ENCODE data around the gene COA1. TPM values are rescaled to one million over a fixed set of nuclear protein-coding genes. Genes with fewer than 3 reads are reported as not detected.

The COA1 gene
- total RNA-seq, 1 donor = 69.3 TPM

- peaks cover 23% of the 10 kb centered on the region for H3K9me3 ChIP-seq (ENCODE audit: low read depth, low read length)
- no peak overlapping the region for H3K4me3 ChIP-seq (ENCODE audit: low read length)
- peaks cover 14% of the 10 kb centered on the region for H3K4me1 ChIP-seq (ENCODE audit: insufficient read depth, low read length)
- no peaks in the 10 kb centered on the region for H3K27me3 ChIP-seq (ENCODE audit: insufficient read depth, low read length)
These were observed 59.8 kb downstream of the COA1 start for GRCh38 chr7:43669286-43670081.

- Histone ChIP-seq H3K4me3 (ENCODE audit: low read length) (no peak overlapping the region), H3K27me3 (ENCODE audit: insufficient read depth, low read length) (no peaks in the 10 kb centered on the region), H3K4me1 (ENCODE audit: insufficient read depth, low read length) (peaks cover 16% of the 10 kb centered on the region), H3K9me3 (ENCODE audit: low read depth, low read length) (peaks cover 19% of the 10 kb centered on the region)
These were observed 61.3 kb downstream of the COA1 start for GRCh38 chr7:43668035-43668434.

- no peaks in the 10 kb centered on the region for H3K27me3 ChIP-seq (ENCODE audit: insufficient read depth, low read length)
- H3K4me3 ChIP-seq (ENCODE audit: low read length) = no peak overlapping the region
- peaks cover 16% of the 10 kb centered on the region for H3K4me1 ChIP-seq (ENCODE audit: insufficient read depth, low read length)
- peaks cover 17% of the 10 kb centered on the region for H3K9me3 ChIP-seq (ENCODE audit: low read depth, low read length)
These were observed 62.4 kb downstream of the COA1 start for GRCh38 chr7:43666938-43667337.

- Histone ChIP-seq H3K27me3 (ENCODE audit: insufficient read depth, low read length) (no peaks in the 10 kb centered on the region), H3K9me3 (ENCODE audit: low read depth, low read length) (peaks cover 11% of the 10 kb centered on the region), H3K4me3 (ENCODE audit: low read length) (no peak overlapping the region), H3K4me1 (ENCODE audit: insufficient read depth, low read length) (peaks cover 19% of the 10 kb centered on the region)
These were observed 64.6 kb downstream of the COA1 start for GRCh38 chr7:43664681-43665080.

GRCh38 chr7:43660141-43660540 is 69.2 kb downstream of the COA1 start:
- no peaks in the 10 kb centered on the region for H3K9me3 ChIP-seq (ENCODE audit: low read depth, low read length)
- H3K4me3 ChIP-seq (ENCODE audit: low read length) = no peak overlapping the region
- peaks cover 21% of the 10 kb centered on the region for H3K4me1 ChIP-seq (ENCODE audit: insufficient read depth, low read length)
- H3K27me3 ChIP-seq (ENCODE audit: insufficient read depth, low read length) = no peaks in the 10 kb centered on the region

- H3K4me1 ChIP-seq (ENCODE audit: insufficient read depth, low read length) = peaks cover 19% of the 10 kb centered on the region
- H3K27me3 ChIP-seq (ENCODE audit: insufficient read depth, low read length) = no peaks in the 10 kb centered on the region
- H3K4me3 ChIP-seq (ENCODE audit: low read length) = no peak overlapping the region
- H3K9me3 ChIP-seq (ENCODE audit: low read depth, low read length) = no peaks in the 10 kb centered on the region
These were observed 69.8 kb downstream of the COA1 start for GRCh38 chr7:43659549-43659896.

- Histone ChIP-seq H3K27me3 (ENCODE audit: insufficient read depth, low read length) (no peaks in the 10 kb centered on the region), H3K4me3 (ENCODE audit: low read length) (no peak overlapping the region), H3K4me1 (ENCODE audit: insufficient read depth, low read length) (peaks cover 20% of the 10 kb centered on the region)
These were observed 70.4 kb downstream of the COA1 start for GRCh38 chr7:43658718-43659548.

GRCh38 chr7:43656997-43657396 is 72.3 kb downstream of the COA1 start:
- H3K27me3 ChIP-seq (ENCODE audit: insufficient read depth, low read length) = no peaks in the 10 kb centered on the region
- no peaks in the 10 kb centered on the region for H3K9me3 ChIP-seq (ENCODE audit: low read depth, low read length)
- H3K4me1 ChIP-seq (ENCODE audit: insufficient read depth, low read length) = peaks cover 39% of the 10 kb centered on the region
- H3K4me3 ChIP-seq (ENCODE audit: low read length) = no peak overlapping the region

More at GRCh38 chr7:43658718-43659548, 70.4 kb downstream of the COA1 start:
- no peaks in the 10 kb centered on the region for H3K9me3 ChIP-seq (ENCODE audit: low read depth, low read length)

GRCh38 chr7:43655584-43655983 is 73.7 kb downstream of the COA1 start:
- H3K4me1 ChIP-seq (ENCODE audit: insufficient read depth, low read length) = peaks cover 54% of the 10 kb centered on the region
- H3K27me3 ChIP-seq (ENCODE audit: insufficient read depth, low read length) = no peaks in the 10 kb centered on the region
- no peak overlapping the region for H3K4me3 ChIP-seq (ENCODE audit: low read length)
- no peaks in the 10 kb centered on the region for H3K9me3 ChIP-seq (ENCODE audit: low read depth, low read length)

GRCh38 chr7:43653891-43654504 is 75.3 kb downstream of the COA1 start:
- Histone ChIP-seq H3K9me3 (ENCODE audit: low read depth, low read length) (no peaks in the 10 kb centered on the region), H3K4me3 (ENCODE audit: low read length) (no peak overlapping the region), H3K27me3 (ENCODE audit: insufficient read depth, low read length) (no peaks in the 10 kb centered on the region), H3K4me1 (ENCODE audit: insufficient read depth, low read length) (peaks cover 58% of the 10 kb centered on the region)

GRCh38 chr7:43653466-43653865 is 75.9 kb downstream of the COA1 start:
- H3K9me3 ChIP-seq (ENCODE audit: low read depth, low read length) = no peaks in the 10 kb centered on the region
- H3K4me1 ChIP-seq (ENCODE audit: insufficient read depth, low read length) = peaks cover 57% of the 10 kb centered on the region
- H3K27me3 ChIP-seq (ENCODE audit: insufficient read depth, low read length) = no peaks in the 10 kb centered on the region
- H3K4me3 ChIP-seq (ENCODE audit: low read length) = no peak overlapping the region

GRCh38 chr7:43652364-43652763 is 77.0 kb downstream of the COA1 start:
- Histone ChIP-seq H3K4me1 (ENCODE audit: insufficient read depth, low read length) (peaks cover 68% of the 10 kb centered on the region), H3K4me3 (ENCODE audit: low read length) (no peak overlapping the region), H3K27me3 (ENCODE audit: insufficient read depth, low read length) (no peaks in the 10 kb centered on the region)

GRCh38 chr7:43650457-43651052 is 78.8 kb downstream of the COA1 start:
- no peaks in the 10 kb centered on the region for H3K9me3 ChIP-seq (ENCODE audit: low read depth, low read length)
- H3K27me3 ChIP-seq (ENCODE audit: insufficient read depth, low read length) = no peaks in the 10 kb centered on the region
- peak overlapping the region; percentile 33 for H3K4me3 ChIP-seq (ENCODE audit: low read length)
- peaks cover 86% of the 10 kb centered on the region for H3K4me1 ChIP-seq (ENCODE audit: insufficient read depth, low read length)

More at GRCh38 chr7:43652364-43652763, 77.0 kb downstream of the COA1 start:
- H3K9me3 ChIP-seq (ENCODE audit: low read depth, low read length) = no peaks in the 10 kb centered on the region

- H3K4me1 ChIP-seq (ENCODE audit: insufficient read depth, low read length) = peaks cover 94% of the 10 kb centered on the region
- peak overlapping the region; percentile 33 for H3K4me3 ChIP-seq (ENCODE audit: low read length)
- no peaks in the 10 kb centered on the region for H3K27me3 ChIP-seq (ENCODE audit: insufficient read depth, low read length)
- no peaks in the 10 kb centered on the region for H3K9me3 ChIP-seq (ENCODE audit: low read depth, low read length)
These were observed 79.5 kb downstream of the COA1 start for GRCh38 chr7:43649755-43650274.

Measured in mononuclear cell (primary cell).